ENCODE measurements around the gene KIF22. TPM values are rescaled to one million over a fixed set of nuclear protein-coding genes. Genes with fewer than 3 reads are reported as not detected.

Gene KIF22
- total RNA-seq, 4 donors from 2014 or later, result 9.2 to 25.2 (median 13.1) TPM

DNA sequence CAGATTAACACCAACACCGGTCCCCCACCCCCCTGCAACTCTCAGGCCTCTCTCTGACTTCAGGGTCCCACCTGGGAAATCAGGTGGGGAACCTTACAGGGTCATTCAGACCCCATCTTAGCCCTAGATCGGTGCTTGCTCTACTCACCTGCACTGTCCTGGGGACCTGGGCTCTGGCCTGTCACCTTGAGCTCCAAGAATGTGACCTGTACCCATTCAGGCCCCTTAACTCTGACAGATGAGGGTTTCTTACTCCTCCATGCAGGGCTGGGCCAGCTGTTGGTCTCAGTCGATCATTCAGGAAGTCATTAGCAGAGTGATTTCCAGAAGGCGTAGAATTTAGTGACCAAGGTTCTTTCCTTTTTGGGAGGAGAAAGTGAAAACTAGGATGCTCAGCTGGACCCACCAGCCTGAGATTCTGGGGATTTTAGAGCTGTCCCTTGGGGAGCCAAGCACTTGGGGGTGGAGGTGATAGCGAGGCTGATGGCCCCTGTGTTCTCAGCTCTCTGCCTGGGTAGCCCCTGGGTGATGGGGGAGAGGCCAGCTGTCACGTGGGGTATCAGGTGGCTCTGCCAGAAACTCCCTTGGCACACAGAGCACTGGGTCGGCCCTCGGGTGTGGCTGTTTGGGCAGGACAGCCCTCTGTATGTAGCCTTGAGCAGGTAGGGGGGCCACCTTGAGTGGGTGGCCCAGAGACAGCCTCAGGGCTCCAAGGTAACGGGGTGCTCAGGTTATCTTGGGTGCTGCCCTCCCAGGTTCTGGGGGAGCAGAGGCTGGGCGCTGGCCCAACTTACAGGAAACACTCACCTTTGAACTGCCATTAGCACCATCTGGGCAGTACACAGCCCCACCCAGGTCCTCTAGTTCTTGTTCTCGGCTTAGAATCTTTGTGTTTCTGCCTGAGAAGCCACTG is 30.4 kb downstream of the KIF22 start:
- peak; percentile 51 for ATAC-seq (ENCODE audit: low FRiP score)
- DNase-seq (ENCODE audit: low spot score), result no peak
- no peak for TF ChIP-seq CTCF (IDR thresholded peaks at IDR 0.05)

DNA sequence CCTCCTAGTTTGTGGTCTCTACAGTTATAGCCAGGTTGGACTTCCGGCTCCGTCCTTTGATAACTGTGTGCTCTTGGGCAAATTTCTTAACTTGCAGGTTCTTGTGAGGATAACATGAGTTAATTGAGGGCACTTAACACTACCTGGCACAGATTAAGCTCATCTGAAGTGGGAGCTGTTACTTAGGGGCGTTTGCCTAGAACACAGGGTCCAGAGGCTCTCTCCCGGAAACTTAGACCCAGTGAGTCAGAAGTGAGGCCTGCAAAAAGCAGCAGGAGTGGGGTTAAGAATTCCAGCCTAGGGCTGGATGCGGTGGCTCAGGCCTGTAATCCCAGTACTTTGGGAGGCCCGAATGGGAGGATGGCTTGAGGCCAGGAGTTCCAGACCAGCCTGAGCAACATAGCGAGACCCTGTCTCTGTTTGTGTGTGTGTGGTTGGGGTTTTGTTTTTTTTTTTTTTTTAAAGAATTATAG is 31.1 kb downstream of the KIF22 start:
- no peak for TF ChIP-seq CTCF (IDR thresholded peaks at IDR 0.05)
- DNase-seq (ENCODE audit: low spot score) (no peak), ATAC-seq (ENCODE audit: low FRiP score) (peak; percentile 76)

DNA sequence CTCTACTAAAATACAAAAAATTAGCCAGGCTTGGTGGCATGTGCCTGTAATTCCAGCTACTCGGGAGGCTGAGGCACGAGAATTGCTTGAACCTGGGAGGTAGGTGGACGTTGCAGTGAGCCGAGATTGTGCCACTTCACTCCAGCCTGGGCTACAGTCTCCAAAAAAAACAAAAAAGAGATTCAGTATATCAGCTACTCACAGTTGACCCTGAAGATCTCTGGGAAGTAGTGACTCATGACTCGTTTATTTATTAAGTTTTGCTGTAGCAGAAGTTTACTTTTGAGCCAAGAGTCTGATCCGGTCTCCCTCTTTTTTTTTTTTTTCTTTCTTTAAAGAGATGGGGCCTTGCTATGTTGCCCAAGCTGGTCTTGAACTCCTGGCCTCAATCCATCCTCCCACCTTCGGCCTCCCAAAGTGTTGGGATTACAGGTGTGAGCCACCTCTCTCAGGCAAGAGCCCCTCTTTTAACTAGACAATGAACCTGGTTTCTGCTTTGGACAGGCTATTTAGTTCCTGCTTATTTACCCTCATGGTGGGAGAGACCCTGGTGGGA is 34.1 kb downstream of the KIF22 start:
- no peak for DNase-seq (ENCODE audit: low spot score)
- no peak for ATAC-seq (ENCODE audit: low FRiP score)
- TF ChIP-seq CTCF (IDR thresholded peaks at IDR 0.05), result no peak

- ATAC-seq (ENCODE audit: low FRiP score) (peak; percentile 26), DNase-seq (ENCODE audit: low spot score) (no peak)
- TF ChIP-seq CTCF (IDR thresholded peaks at IDR 0.05), result no peak
Observed at GRCh38 chr16:29825145-29826044, 34.8 kb downstream of the KIF22 start.

GRCh38 chr16:29826342-29826695 is 35.8 kb downstream of the KIF22 start:
- ATAC-seq (ENCODE audit: low FRiP score) (no peak), DNase-seq (ENCODE audit: low spot score) (no peak)
- TF ChIP-seq CTCF (IDR thresholded peaks at IDR 0.05), result no peak

- no peak for DNase-seq (ENCODE audit: low spot score)
- no peak for TF ChIP-seq CTCF (IDR thresholded peaks at IDR 0.05)
- ATAC-seq (ENCODE audit: low FRiP score), result no peak
Observed at GRCh38 chr16:29830774-29831173, 40.2 kb downstream of the KIF22 start.

Data from omental fat pad (tissue), 4 donors.